Pancreas (tissue), 10 donors: ENCODE results near the gene HOXD12. TPM values are rescaled to one million over a fixed set of nuclear protein-coding genes. Genes with fewer than 3 reads are reported as not detected.
A peak's percentile ranks its signal among the peaks of the same experiment; 100 is the strongest.

Experiments used
- ATAC-seq, 4 donors: fragments of 200-7000 bp; cut with Tn5 transposase; one replicate each; pipeline versions ENCODE4 v1.8.0 to v1.9.1; 2020; ENCODE audit warnings: mild to moderate bottlenecking in 4 of 4, moderate library complexity in 4 of 4
- DNase-seq, 6 donors: peaks; one replicate each; pipeline ENCODE4 v3.0.0-alpha.2; 2020
- FAIRE-seq: peaks from 2 replicates; lab custom pipeline; 2012; peaks lifted over from hg19 to GRCh38; lab: Jason Lieb, UNC
- H3K27ac ChIP-seq, 4 donors: fragments of 200-600 bp; sonication (generic); 1 replicate in 3 of 4; 2 replicates in 1 of 4; pipeline versions ENCODE4 v1.5.0 to v1.8.0; 2020
- H3K27me3 ChIP-seq, 4 donors: fragments of 200-600 bp; one replicate each; pipeline ENCODE4 v1.8.0; 2021
- H3K36me3 ChIP-seq, 3 donors: fragments of 200-600 bp; sonication (generic) in 1 of 3; one replicate each; pipeline versions ENCODE4 v1.5.0 to v1.8.0; 2020 to 2021
- H3K4me1 ChIP-seq, 3 donors: fragments of 200-600 bp; one replicate each; pipeline ENCODE4 v1.8.0; 2021
- H3K4me3 ChIP-seq, 4 donors: fragments of 200-600 bp; sonication (generic) in 2 of 4; one replicate each; pipeline versions ENCODE4 v1.5.0 to v1.8.0; 2020 to 2021
- H3K9me3 ChIP-seq, 4 donors: fragments of 200-600 bp; one replicate each; pipeline ENCODE4 v1.8.0; 2021
- CTCF ChIP-seq, 4 donors: fragments of 200-600 bp; sonication (generic) in 3 of 4; IDR thresholded peaks; one replicate each; pipeline versions ENCODE4 v1.5.0 to v1.8.0; 2021; ENCODE audit warnings: antibody characterized with exemption in 4 of 4
- WGBS, 2 donors: extraction: QIAGEN DNeasy Blood & Tissue Kit; methylation state at CpG; one replicate each; pipeline ENCODE4 v1.1.7; 2013; 5-methylcytosine and 5-hydroxymethylcytosine counted together
- intact Hi-C, 3 donors: fragments of 100-400 bp; cut with DNase I; formaldehyde crosslinking; loops; one replicate each; pipeline versions ENCODE4 v1.11.1 to v1.14.2; 2022
- polyA plus RNA-seq, 2 donors: library from polyadenylated mRNA; stranded (reverse); fragments of 200-250 nt; gene quantifications; one replicate each; pipeline ENCODE4 v1.2.3, GENCODE V29; 2013
- total RNA-seq, 6 donors: library from RNA; stranded (reverse); fragmentation: NEBNext Ultra II Directional in 4 of 6; extraction: Animal tissue kit (Norgen Biotek cat#: 25700) in 4 of 6; gene quantifications; one replicate each; pipeline versions ENCODE4 v1.2.1 to v1.2.4, GENCODE V29; 2021 to 2023
- donor health status: healthy with polysubstance abuse.
- donor health status: DM: no; HTN: no; CAD: no; lungs with moderate emphysema.
- donor health status: DM: no; HTN: no; CAD: no.
- donor health status: control.
- donor health status: control.
- donor health status: Bipolar disorder and iron deficiency.
- donor health status: DM: yes; HTN: yes; CAD: no.
- donor health status: DM: no; HTN: no; CAD: no.
- donor health status: DM: no; HTN: no; CAD: no.
- donor health status: DM: yes; HTN: yes; CAD: no.

The HOXD12 gene
- total and polyA plus RNA-seq, 8 donors, result not detected

GRCh38 chr2:176107731-176108181 lies 8.2 kb downstream of the HOXD12 start:
- Histone ChIP-seq H3K27ac (no peak overlapping the region), H3K4me1 (peaks cover 0 to 4% (median 0%) of the 10 kb centered on the region in 3 donors), H3K36me3 (no peaks in the 10 kb centered on the region), H3K27me3 (peaks cover 9 to 82% (median 27%) of the 10 kb centered on the region in 4 donors), H3K9me3 (no peaks in the 10 kb centered on the region), H3K4me3 (no peak overlapping the region)
- intact Hi-C loops, result loop anchor here in 1 of 3 donors (10.0 kb wide), 1 partner anchor 753 kb away; no protein-coding TSS in a partner anchor
- WGBS, 2 donors, result 3% methylated on average over 46 to 59 of the region's 59 CpGs
- DNase-seq (peak in 1 of 6 donors; percentile 67), FAIRE-seq (no peak), ATAC-seq (no peak)
- TF ChIP-seq CTCF (IDR thresholded peaks at IDR 0.05), result no peak

- peaks cover 8 to 81% (median 23%) of the 10 kb centered on the region in 4 donors for H3K27me3 ChIP-seq
- 8% methylated on average over 26 of the region's 26 CpGs for WGBS, 2 donors
- intact Hi-C loops, result loop anchor here in 1 of 3 donors (10.0 kb wide), 1 partner anchor 755 kb away; no protein-coding TSS in a partner anchor
- no peak for FAIRE-seq
- ATAC-seq, result no peak
- no peak overlapping the region for H3K4me3 ChIP-seq
- H3K9me3 ChIP-seq, result no peaks in the 10 kb centered on the region
- H3K36me3 ChIP-seq, result no peaks in the 10 kb centered on the region
- no peak for DNase-seq
- TF ChIP-seq CTCF (IDR thresholded peaks at IDR 0.05), result no peak
- H3K4me1 ChIP-seq, result peaks cover 0 to 3% (median 0%) of the 10 kb centered on the region in 3 donors
- H3K27ac ChIP-seq, result no peak overlapping the region
These were observed 9.8 kb downstream of the HOXD12 start for GRCh38 chr2:176109192-176109901.

- Histone ChIP-seq H3K27me3 (peaks cover 8 to 81% (median 23%) of the 10 kb centered on the region in 4 donors), H3K9me3 (no peaks in the 10 kb centered on the region), H3K27ac (no peak overlapping the region), H3K4me3 (no peak overlapping the region), H3K4me1 (no peaks in the 10 kb centered on the region), H3K36me3 (no peaks in the 10 kb centered on the region)
- FAIRE-seq (no peak), ATAC-seq (no peak), DNase-seq (no peak)
- no peak for TF ChIP-seq CTCF (IDR thresholded peaks at IDR 0.05)
- 8 to 18% methylated on average over 4 of the region's 4 CpGs for WGBS, 2 donors
- intact Hi-C loops, result loop anchor here in 1 of 3 donors (10.0 kb wide), 1 partner anchor 755 kb away; no protein-coding TSS in a partner anchor
These were observed 10.4 kb downstream of the HOXD12 start for GRCh38 chr2:176109946-176110345.

DNA sequence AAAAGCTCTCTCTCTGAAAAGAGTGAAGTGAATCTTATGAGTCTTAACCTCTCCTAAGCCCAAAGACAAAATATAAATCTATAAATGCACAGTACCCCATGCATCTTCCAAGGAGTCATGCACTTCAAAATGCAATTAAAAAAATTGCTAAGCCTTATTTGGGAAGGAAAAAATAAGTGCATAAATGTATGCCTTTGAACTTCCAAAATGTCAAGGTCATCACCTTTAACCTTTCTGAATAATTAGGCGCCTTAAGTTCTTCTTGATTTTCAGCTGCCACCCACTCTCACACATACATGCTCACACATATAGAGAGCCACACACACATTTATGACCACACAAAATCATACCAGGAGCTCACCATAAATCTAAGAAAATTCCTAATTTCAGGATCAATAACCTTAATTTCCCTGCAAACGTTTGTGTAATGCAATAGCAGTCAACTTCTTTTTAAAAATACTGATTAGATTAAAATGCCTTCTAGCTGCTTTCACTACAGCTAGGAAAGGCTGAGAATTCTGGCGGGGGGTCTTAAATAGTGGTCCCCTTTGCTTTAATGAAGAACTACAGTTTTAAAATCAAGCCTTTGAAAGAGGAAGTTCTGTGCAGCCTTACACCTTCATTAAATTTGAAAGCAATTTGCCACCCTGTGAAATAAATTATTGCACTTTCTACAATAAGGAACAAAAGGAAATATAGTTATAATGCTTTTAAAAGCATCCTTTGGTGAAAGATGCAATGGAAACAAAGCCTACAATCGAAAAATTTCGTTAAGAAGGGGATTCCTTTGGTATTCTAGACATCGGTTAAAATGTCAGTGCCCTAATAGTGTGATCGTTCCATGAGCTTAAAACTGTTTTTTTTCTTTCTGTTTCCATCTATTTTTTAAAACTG lies 11.1 kb downstream of the HOXD12 start:
- Histone ChIP-seq H3K27me3 (peaks cover 8 to 83% (median 21%) of the 10 kb centered on the region in 4 donors), H3K36me3 (no peaks in the 10 kb centered on the region), H3K4me3 (no peak overlapping the region), H3K27ac (no peak overlapping the region), H3K4me1 (no peaks in the 10 kb centered on the region), H3K9me3 (no peaks in the 10 kb centered on the region)
- WGBS, 2 donors, result 15 to 19% methylated on average over 7 of the region's 7 CpGs
- TF ChIP-seq CTCF (IDR thresholded peaks at IDR 0.05), result no peak
- FAIRE-seq, result no peak
- no peak for ATAC-seq
- DNase-seq, result no peak
- intact Hi-C loops, result no loop called here
